ENCODE results near the gene FCER1G.

The FCER1G gene

DNA sequence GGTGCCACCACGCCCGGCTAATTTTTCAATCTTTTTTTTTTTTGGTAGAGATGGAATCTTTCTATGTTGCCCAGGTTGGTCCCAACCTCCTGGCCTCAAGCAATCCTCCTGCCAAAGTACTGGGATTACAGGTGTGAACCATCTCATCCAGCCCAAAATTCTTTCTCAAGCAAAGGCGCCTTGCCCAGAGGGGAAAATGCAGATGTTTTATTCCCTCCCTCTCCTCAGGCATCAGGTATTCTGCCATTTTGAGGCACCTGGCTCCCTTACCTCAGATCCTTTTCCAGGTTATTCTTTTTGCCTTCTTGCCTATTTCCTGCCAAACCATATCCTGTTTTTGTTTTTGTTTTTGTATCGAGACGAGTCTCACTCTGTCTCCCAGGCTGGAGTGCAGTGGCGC is 26.7 kb upstream of the FCER1G start:
- DNase-seq (ENCODE audit: low read depth) = no peak

GRCh38 chr1:161189036-161189435 is 26.1 kb upstream of the FCER1G start:
- no peak for DNase-seq (ENCODE audit: low read depth)

DNA sequence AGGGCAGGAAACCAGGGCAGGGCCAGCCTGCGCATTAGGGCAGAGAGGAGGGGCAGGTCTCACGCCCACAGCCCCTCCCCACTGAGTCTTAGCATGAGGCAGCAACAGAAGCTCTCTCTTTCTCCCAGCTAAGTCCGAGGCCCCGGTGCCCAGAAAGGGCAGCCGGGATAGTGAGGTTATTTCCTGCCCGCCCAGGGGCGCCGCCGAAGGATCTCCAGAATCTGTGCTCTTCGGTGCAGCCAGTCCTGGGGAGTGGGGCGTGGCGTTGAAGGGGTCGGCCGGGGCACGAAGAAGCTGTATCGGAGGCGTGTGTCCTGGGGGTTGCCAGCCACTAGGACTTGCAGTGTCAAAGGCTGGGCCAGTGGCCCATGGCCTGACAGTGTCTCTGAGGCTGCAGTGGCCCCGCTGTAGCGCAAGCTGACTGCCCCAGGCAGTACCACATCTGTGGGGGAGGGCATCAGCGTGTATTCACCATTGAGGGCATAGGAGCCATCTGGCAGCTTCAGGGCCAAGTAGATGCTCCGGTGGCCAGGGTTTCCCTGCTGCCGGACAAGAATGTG is 24.1 kb upstream of the FCER1G start:
- no peak for DNase-seq (ENCODE audit: low read depth)

- DNase-seq (ENCODE audit: low read depth) = no peak
These were observed 23.1 kb upstream of the FCER1G start for GRCh38 chr1:161191971-161192370.

GRCh38 chr1:161192476-161193465 is 22.3 kb upstream of the FCER1G start:
- peak; percentile 54 for DNase-seq (ENCODE audit: low read depth)

GRCh38 chr1:161193561-161194235 is 21.4 kb upstream of the FCER1G start:
- no peak for DNase-seq (ENCODE audit: low read depth)

DNA sequence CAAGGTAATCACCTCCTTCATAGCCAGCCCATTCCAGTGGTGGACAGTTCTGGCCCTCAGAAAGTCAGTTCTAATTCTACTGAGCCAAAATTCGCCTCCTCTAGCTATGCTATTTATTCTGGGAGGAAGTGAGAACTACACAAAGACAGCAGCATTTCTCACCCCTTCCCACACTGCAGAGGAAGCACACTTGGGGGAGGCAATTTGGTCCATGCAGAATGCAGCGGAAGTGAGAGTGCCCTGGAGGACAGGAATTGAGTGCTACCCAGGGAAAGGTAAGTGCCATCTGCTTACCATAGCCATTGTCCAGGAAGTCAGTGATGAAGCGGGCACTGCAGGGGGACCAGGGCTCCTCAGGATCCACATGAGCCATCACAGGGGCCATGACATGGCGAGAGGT is 19.9 kb upstream of the FCER1G start:
- no peak for DNase-seq (ENCODE audit: low read depth)

GRCh38 chr1:161196111-161196510 is 19.0 kb upstream of the FCER1G start:
- no peak for DNase-seq (ENCODE audit: low read depth)

GRCh38 chr1:161196521-161197451 is 18.3 kb upstream of the FCER1G start:
- DNase-seq (ENCODE audit: low read depth) = no peak

- DNase-seq (ENCODE audit: low read depth) = no peak
These were observed 17.4 kb upstream of the FCER1G start for GRCh38 chr1:161197560-161198193.

GRCh38 chr1:161198194-161198896 is 16.8 kb upstream of the FCER1G start:
- DNase-seq (ENCODE audit: low read depth) = no peak

GRCh38 chr1:161198897-161199431 is 16.1 kb upstream of the FCER1G start, which contains the start of gene ADAMTS4:
Gene ADAMTS4 (minus strand): TSS chr1:161199054. CDS start chr1:161198627, 427 bp downstream.
- no peak for DNase-seq (ENCODE audit: low read depth)

DNA sequence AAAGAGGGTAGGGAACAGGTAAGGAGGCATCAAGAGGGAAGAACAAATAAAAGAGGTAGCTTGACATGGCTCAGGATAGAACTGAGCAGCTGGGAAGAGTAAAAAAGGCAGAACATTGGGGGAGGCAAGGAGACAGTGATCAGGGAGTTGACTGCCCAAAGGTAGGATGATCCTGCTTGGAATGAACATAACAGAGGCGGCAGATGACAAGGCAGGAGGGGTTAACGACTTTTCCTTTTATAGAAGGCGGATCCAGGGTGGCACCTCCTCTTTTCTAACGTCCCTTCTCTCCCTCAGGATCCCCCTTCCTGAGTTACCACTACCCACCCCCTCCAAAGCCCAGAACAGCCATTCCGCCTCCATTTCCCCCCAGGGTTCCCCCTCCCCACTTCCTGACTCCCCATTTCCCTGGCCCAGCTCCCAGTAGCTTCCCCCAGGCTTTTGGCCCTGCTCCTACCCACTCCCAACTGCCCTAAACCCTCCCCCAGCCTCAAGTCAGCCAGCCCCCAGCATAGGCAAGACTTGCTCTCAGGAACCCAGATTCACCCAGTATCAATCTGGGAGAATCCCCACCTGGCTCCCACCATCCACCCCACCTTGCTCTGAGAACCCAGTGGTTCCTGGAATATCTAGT is 15.5 kb upstream of the FCER1G start:
- no peak for DNase-seq (ENCODE audit: low read depth)

DNA sequence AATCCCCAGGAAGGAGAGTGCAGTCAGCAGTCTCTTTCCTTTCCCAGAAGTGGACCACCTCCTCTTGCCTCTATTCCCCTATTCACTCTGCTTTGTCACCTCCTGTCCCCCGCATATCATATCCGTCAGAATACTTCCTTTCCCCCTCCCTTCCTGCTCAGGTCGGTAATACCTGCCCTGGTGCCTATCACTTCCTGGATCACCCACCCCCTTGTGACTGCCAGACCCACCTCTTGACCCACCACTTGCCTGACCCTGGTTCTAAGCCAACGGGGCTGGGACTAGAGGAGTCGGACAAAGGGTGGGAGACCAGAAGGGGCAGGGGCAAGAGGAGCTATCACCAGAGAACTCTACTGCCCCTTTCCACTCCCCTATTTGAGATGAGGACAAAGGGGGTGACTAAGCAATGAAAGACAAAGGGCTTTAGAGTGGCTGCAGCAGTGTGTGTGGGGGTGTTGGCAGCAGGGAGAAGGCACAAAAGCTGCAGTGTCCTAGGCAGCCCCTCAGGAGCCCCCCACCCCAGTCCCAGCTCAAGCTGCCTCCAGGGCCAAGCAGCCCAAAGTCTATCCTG is 14.6 kb upstream of the FCER1G start:
- no peak for DNase-seq (ENCODE audit: low read depth)

GRCh38 chr1:161200992-161201835 is 13.9 kb upstream of the FCER1G start:
- DNase-seq (ENCODE audit: low read depth) = no peak

DNA sequence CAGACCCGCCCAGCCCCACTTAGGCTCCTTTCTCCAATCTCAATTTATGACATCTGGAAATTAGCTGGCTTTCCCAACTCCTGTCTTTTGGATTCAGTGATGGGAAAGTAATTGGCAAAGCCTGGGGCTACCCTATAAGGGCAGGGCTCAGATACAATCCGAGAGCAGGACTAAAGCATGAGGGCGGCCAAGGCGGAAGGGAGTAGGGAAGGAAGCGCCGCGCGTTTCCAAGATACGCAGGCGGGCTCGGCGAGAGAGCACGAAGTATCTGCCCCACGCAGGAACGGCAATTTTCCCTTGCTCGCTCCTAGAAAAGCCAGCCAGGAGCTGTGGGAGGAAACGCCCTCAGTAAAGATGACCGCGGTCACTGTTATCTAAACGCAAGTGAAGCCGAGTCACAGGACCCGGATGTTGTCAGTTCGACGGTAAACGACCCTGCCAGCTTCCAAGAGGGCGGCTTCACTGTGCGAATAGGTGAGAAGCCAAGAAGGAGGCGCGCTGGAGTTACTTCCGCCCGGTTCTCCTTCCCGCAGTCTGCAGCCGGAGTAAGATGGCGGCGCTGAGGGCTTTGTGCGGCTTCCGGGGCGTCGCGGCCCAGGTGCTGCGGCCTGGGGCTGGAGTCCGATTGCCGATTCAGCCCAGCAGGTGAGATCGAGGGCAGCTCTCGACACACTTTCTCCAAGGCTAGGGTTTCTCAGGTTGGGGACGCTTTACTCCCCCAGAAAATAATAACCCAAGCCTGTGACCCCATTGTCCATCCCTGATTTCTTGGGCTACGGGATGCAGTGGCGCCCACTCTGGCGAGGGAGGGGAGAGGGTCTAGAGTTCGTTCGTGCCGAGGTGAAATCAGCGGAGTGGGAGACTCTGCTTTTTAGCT is 13.0 kb upstream of the FCER1G start, which contains the start of gene NDUFS2:
NDUFS2 (plus strand) TSS at position 532 of the 877 bp plus-strand sequence; CDS start at position 551, 19 bp downstream.
- peak; percentile 94 for DNase-seq (ENCODE audit: low read depth)

Data from stimulated activated CD4-positive, alpha-beta T cell treated with anti-CD3 and anti-CD28 coated beads, Interleukin-2, amount 100 ng/mL, for 4 hours (primary cell).